Measurements from ENCODE around the gene LCK.

- TF ChIP-seq CTCF (IDR thresholded peaks at IDR 0.05): no peak
- no peak for TF ChIP-seq POLR2A (IDR thresholded peaks at IDR 0.05)
Observed at GRCh38 chr1:32231843-32232432, 19.1 kb upstream of the LCK start.
